Adrenal gland (tissue), 5 donors: Measurements from ENCODE around the gene ISL2.

Source experiments
- POLR2A ChIP-seq, 2 donors: fragments of 450-650 bp; IDR thresholded peaks; one replicate each; pipeline ENCODE4 v1.6.1; 2017; ENCODE audit warnings: antibody characterized with exemption in 2 of 2, mild to moderate bottlenecking in 2 of 2, moderate library complexity in 1 of 2
- TF ChIP-seq, protein P1 (sequence below), 6 experiments: fragments of 450-650 bp in 4 of 6; fragments of 200-600 bp in 2 of 6; sonication (generic) in 1 of 6; IDR thresholded peaks; 1 replicate in 5 of 6; 2 replicates in 1 of 6; pipeline versions ENCODE4 v1.5.1 to v1.8.0; 2016 to 2021; ENCODE audit warnings: antibody characterized with exemption in 6 of 6, mild to moderate bottlenecking in 2 of 6, moderate library complexity in 1 of 6
- donor health status: DM: no; HTN: no; CAD: no.

- no peak for TF ChIP-seq POLR2A (IDR thresholded peaks at IDR 0.05)
- TF ChIP-seq, protein P1, sequence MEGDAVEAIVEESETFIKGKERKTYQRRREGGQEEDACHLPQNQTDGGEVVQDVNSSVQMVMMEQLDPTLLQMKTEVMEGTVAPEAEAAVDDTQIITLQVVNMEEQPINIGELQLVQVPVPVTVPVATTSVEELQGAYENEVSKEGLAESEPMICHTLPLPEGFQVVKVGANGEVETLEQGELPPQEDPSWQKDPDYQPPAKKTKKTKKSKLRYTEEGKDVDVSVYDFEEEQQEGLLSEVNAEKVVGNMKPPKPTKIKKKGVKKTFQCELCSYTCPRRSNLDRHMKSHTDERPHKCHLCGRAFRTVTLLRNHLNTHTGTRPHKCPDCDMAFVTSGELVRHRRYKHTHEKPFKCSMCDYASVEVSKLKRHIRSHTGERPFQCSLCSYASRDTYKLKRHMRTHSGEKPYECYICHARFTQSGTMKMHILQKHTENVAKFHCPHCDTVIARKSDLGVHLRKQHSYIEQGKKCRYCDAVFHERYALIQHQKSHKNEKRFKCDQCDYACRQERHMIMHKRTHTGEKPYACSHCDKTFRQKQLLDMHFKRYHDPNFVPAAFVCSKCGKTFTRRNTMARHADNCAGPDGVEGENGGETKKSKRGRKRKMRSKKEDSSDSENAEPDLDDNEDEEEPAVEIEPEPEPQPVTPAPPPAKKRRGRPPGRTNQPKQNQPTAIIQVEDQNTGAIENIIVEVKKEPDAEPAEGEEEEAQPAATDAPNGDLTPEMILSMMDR (IDR thresholded peaks at IDR 0.05) = no peak
Observed at GRCh38 chr15:76353903-76354302, 17.3 kb downstream of the ISL2 start.
